Activated CD4-positive, CD25-positive, alpha-beta regulatory T cell treated with anti-CD3 and anti-CD28 coated beads, Interleukin-2, amount 50 U/mL, for 72 hours (primary cell): ENCODE data around the gene SZT2.
A peak's percentile ranks its signal among the peaks of the same experiment; 100 is the strongest.
"Not testable (repeated sequence)": the region's sequence is repeated elsewhere in the genome, so short reads cannot be mapped to it uniquely, and the experiment has no call there.

Experiments used
- DNase-seq: peaks from one replicate; pipeline ENCODE4 v3.0.0; 2021

Gene SZT2

DNA sequence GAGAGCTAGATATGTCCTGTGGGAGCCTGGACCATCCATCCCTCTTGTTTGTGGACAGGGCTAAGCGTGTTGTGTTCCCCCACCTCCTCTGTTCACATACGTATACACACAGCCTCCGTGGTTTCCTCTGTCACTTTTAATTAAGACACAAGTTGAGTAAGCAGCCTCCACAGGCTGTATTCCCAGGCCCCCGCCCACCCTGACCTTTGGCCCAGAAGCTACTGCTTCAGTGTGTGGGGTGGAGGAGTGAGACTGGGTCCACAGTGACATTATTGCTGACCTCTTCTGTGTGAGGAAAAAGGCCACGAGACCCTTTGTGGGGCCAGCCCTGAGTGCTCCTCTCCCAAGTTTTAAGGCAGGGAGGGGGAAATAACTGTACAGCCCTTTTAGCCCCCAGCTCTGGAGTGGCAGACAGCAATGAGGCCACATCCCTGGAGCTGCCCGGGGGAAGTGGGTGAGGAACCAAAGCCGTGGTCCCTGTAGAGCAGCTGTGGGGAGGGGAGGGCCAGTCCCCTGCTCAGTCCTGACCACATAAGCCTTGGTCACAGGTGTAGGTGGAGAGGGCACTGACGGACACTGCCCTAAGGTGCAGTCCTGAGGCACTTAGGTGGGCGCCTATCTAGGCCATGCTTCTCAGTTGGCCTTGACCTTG lies 26.3 kb upstream of the SZT2 start:
- DNase-seq: no peak

DNA sequence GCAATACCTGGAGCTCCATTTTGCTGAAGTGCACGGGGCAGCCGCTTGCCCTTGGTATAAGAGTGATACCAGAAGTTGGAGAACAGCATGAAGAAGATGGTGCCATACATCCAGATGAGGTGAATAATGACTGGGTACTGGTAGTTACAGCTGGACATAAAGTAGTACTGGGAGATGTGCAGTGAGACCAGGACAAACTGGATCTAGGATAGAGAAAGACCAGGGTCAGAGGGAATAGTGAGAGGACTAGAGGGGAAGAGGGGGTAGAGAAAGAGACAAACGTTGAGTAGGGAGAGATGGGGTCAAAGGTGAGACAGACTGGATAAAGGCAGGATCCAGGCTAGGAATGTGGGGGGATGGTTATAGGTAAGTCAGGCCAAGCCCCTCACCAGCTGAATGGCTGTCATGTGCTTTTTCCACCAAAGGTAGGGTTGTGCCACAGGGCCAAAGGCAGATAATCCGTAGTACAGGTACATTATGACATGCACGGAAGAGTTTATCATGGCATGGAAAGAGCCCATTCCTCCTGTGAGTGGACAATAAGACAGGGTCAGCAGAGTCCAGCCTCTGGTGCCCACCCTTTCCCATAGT lies 25.7 kb upstream of the SZT2 start:
- DNase-seq: no peak

DNA sequence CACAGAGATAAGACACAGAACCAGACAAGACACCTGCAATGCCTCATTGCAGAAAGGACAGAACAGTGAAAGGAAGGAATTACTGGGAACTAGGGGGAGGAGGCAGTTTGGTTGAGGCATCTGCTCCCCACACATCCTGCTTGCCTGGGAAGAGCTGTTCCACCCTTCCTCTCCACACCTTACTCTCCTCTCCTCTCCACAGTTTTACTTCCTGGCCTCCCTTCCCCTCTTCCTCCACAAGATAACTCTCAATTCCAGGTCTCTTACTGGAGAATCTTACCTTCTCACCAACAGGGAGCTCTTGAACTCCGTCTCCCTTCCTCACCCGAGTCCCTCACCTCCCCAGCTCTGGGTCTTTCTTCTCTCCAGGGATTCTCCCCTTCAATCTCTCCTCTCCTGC lies 24.0 kb upstream of the SZT2 start:
- DNase-seq: no peak

DNA sequence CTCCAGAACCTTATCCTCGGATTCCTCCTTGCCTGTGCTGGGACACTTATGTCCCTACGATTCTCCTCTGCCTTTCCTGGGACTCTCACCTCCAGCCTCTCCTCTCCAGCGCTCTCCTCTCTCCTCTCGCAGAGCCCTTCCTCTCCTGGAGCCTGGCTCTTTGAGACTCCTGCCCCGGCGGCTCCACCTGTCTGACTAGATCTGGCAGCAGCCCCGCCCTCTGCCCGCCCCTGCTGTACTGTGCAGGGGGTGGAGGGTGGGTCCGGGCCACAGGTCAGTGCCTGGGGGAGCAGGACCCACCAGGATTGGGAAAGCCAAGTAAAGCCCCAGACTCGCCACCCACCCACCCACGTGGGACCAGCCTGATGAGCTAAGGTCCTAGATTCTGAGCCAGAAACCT lies 23.5 kb upstream of the SZT2 start:
- no peak for DNase-seq

GRCh38 chr1:43366601-43367025 lies 23.1 kb upstream of the SZT2 start:
- DNase-seq: no peak

- DNase-seq: peak; percentile 50
Observed at GRCh38 chr1:43367026-43367903, 22.4 kb upstream of the SZT2 start.

- DNase-seq: peak; percentile 92
Observed at GRCh38 chr1:43367904-43368645, 21.6 kb upstream of the SZT2 start, which contains the start of gene ELOVL1. ELOVL1 (minus strand) TSS chr1:43368011; CDS start chr1:43365609, 2,402 bp downstream.

GRCh38 chr1:43368646-43369020 lies 21.1 kb upstream of the SZT2 start:
- no peak for DNase-seq

DNA sequence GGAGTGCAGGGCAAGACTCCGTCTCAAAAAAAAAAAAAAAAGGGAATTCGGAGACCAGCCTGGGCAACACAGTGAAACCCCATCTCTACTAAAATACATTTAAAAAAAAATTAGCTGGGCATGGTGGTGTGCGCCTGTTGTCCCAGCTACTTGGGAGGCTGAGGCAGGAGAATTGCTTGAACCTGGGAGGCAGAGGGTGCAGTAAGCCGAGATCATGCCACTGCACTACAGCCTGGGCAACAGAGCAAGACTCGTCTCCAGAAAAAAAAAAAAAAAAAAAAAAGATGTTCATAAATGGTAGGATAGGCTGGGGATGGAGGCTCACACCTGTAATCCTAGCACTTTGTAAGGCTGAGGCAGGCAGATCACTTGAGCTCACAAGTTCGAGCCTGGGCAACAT lies 19.9 kb upstream of the SZT2 start:
- DNase-seq: not testable (repeated sequence)

- DNase-seq: no peak
Observed at GRCh38 chr1:43370564-43370963, 19.1 kb upstream of the SZT2 start.

- no peak for DNase-seq
Observed at GRCh38 chr1:43372172-43372571, 17.5 kb upstream of the SZT2 start.

GRCh38 chr1:43373066-43373940 lies 16.4 kb upstream of the SZT2 start:
- DNase-seq: no peak

DNA sequence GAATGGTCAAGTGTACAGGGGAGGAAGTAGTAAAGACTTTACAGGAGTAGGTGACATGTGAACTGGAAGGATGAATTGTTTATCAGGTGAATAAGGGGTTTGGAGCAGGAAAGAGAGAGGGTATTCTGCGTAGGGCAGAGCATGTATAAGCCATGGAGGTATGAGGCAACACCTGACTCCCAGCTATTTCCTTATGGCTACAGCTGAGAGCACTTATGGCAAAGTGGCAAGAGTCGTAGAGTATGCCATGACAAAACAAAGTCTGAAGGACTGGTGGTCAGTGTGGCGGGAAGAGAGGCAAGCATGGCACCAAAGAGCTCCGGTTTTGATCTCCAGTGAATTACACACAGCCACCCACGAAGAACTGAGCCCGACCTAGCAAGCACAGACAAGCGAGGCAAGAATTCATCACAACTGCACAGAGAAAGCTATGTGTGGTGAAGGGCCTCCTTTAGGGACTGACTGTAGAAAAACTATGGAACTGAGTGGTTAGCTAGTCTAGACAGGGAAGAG lies 12.9 kb upstream of the SZT2 start:
- DNase-seq: no peak

DNA sequence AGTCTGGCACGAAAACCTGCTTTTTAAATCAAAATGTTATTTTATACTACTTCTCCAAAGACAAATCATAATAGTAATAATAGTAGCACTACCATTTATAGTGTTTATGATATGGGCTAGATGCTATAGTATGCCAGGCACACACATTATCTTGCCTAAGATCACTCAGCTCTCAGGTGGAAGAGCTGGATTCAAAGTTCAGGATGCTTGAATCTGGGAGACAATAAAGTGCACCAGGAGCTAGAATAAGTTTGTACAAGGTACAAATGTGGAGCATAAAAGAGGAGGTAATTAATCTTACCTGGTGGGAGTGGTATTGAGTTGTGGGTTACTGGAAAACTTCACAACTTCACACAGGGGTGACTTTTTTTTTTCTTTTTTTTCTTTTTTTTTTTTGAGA lies 11.9 kb upstream of the SZT2 start:
- DNase-seq: no peak

GRCh38 chr1:43379476-43379875 lies 10.2 kb upstream of the SZT2 start:
- no peak for DNase-seq

DNA sequence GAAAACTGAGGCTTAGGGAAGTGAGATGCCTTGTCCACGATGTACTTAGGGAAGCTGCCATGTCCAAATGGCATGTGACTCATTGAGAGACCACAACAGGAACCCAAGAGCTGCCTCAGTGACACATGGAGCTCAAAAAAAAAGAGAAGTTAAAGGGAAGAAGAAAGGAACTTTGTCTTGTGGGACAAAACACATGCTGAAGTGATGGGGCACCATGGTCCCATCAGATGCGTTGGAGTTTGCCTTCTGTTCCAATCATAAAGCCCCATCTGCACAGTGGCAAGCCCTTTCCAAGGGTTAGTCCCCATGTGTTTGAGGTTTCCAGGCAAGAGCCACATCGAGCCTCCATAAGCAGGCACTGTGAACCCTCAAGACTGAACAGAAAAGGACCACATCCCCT lies 8.1 kb upstream of the SZT2 start:
- DNase-seq: no peak

GRCh38 chr1:43382027-43382779 lies 7.5 kb upstream of the SZT2 start:
- DNase-seq: no peak

GRCh38 chr1:43383449-43383848 lies 6.2 kb upstream of the SZT2 start:
- DNase-seq: no peak

- no peak for DNase-seq
Observed at GRCh38 chr1:43386676-43387075, 3.0 kb upstream of the SZT2 start.

- no peak for DNase-seq
Observed at GRCh38 chr1:43387976-43388599, 1.6 kb upstream of the SZT2 start.

DNA sequence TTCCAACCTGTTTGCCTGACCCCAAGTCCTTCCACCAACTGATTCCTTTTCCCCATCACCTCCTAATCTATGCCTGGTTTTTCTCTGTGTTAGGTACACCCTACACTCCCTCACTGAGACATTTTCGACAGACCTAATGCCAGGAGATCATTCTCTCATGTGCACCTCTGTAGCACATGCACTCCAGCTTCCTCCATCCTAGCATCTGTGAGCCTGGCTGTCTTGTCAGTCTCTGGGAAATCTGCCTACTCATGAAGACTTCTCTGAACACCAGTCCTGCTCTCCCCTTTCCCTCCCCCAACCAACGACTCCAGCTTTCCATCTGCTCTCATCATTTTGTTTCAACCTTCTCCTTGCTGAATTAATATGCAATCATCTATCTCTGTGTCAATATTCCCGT lies 1.1 kb upstream of the SZT2 start:
- DNase-seq: no peak
